HepG2 (cell line): ENCODE results near the gene PITPNM2. TPM values are rescaled to one million over a fixed set of nuclear protein-coding genes. Genes with fewer than 3 reads are reported as not detected.
A peak's percentile ranks its signal among the peaks of the same experiment; 100 is the strongest.

Experiments
- ATAC-seq: fragments of 200-7000 bp; cut with Tn5 transposase; 3 replicates; pipeline ENCODE4 v1.9.1; 2020; ENCODE audit warnings: mild to moderate bottlenecking, moderate library complexity
- BruUV-seq: library from RNA; stranded (reverse); fragments of 400-500 nt; replicated peaks from 2 replicates; lab custom pipeline; 2021; lab: Mats Ljungman, UMichigan
- CTCF ChIA-PET: fragments of 300-600 bp; formaldehyde crosslinking; extraction: SDS; loops from one replicate; lab custom pipeline; 2021; ENCODE audit warnings: low total read pairs, inconsistent platforms, low intra/inter-chr PET ratio; lab: Yijun Ruan, JAX
- POLR2A ChIA-PET: fragments of 350-600 bp; sonication (Branson Sonifier 250); formaldehyde crosslinking; loops from one replicate; lab custom pipeline; 2020; ENCODE audit warnings: antibody characterized with exemption, inconsistent platforms; lab: Yijun Ruan, JAX
- DNase-seq: peaks from one replicate; pipeline ENCODE4 v3.0.0-alpha.2; 2015; ENCODE audit warnings: low spot score
- FAIRE-seq: peaks from 3 replicates; lab custom pipeline; 2011; peaks lifted over from hg19 to GRCh38; lab: Jason Lieb, UNC
- H2AFZ ChIP-seq: one replicate; pipeline ENCODE4 v1.6.1; 2011; ENCODE audit warnings: low read length, inconsistent platforms
- H3K27ac ChIP-seq: fragments of 300-600 bp; 3 replicates; pipeline ENCODE4 v1.8.0; 2011; ENCODE audit warnings: mixed run types, mild to moderate bottlenecking, mixed read lengths, low read length, inconsistent platforms; ENCODE audit not compliant: insufficient read depth; ENCODE audit errors: extremely low read length
- H3K27me3 ChIP-seq, 2 experiments: fragments of 200-600 bp in 1 of 2; 2 replicates in 1 of 2; 3 replicates in 1 of 2; pipeline versions ENCODE4 v1.6.0 to v1.8.0; 2011; ENCODE audit warnings: low read length in 2 of 2, mild to moderate bottlenecking in 2 of 2, moderate library complexity in 2 of 2, inconsistent platforms in 1 of 2; ENCODE audit not compliant: insufficient read depth in 2 of 2, control insufficient read depth in 1 of 2
- H3K36me3 ChIP-seq, 2 experiments: fragments of 200-600 bp in 1 of 2; replicated peaks in 1 of 2; 2 replicates in 1 of 2; 3 replicates in 1 of 2; pipeline versions ENCODE4 v1.5.1 to v1.8.0; 2011; ENCODE audit warnings: low read length in 2 of 2, inconsistent platforms in 1 of 2; ENCODE audit not compliant: insufficient read depth in 2 of 2, control insufficient read depth in 1 of 2
- H3K4me1 ChIP-seq: 2 replicates; pipeline ENCODE4 v1.5.1; 2012; ENCODE audit warnings: low read length, inconsistent platforms; ENCODE audit not compliant: insufficient read depth
- H3K4me2 ChIP-seq: 2 replicates; pipeline ENCODE4 v1.6.0; 2011; ENCODE audit warnings: low read depth, low read length, inconsistent platforms
- H3K4me3 ChIP-seq, 3 experiments: fragments of 200-600 bp in 1 of 3; sonication (generic), shearing (Covaris generic) in 1 of 3; replicated peaks in 1 of 3; 2 replicates each; pipeline ENCODE4 v1.5.1; 2011 to 2016; ENCODE audit warnings: low read length in 3 of 3, inconsistent platforms in 2 of 3, low read depth in 2 of 3, mild to moderate bottlenecking in 2 of 3, control low read depth in 1 of 3, mixed read lengths in 1 of 3; ENCODE audit not compliant: insufficient read depth in 1 of 3
- H3K79me2 ChIP-seq: one replicate; pipeline ENCODE4 v1.6.1; 2011; ENCODE audit warnings: low read length, inconsistent platforms; ENCODE audit not compliant: insufficient read depth
- H3K9ac ChIP-seq: 2 replicates; pipeline ENCODE4 v1.6.0; 2011; ENCODE audit warnings: mild to moderate bottlenecking, low read depth, low read length, inconsistent platforms; ENCODE audit not compliant: insufficient read depth
- H3K9me3 ChIP-seq: 2 replicates; pipeline ENCODE4 v1.5.1; 2012; ENCODE audit warnings: mild to moderate bottlenecking, low read length
- H4K20me1 ChIP-seq: 2 replicates; pipeline ENCODE4 v1.6.0; 2011; ENCODE audit warnings: inconsistent platforms, mild to moderate bottlenecking, low read length, moderate library complexity; ENCODE audit not compliant: insufficient read depth
- ARHGAP35 ChIP-seq: sonication (generic); formaldehyde crosslinking; IDR thresholded peaks from 2 replicates; pipeline ENCODE4 v1.9.0; 2022; ENCODE audit warnings: mild to moderate bottlenecking, inconsistent platforms, moderate library complexity, missing genetic modification reagents, borderline replicate concordance
- FOSL1 ChIP-seq: sonication (generic); formaldehyde crosslinking; IDR thresholded peaks from 2 replicates; pipeline ENCODE4 v1.9.0; 2021; ENCODE audit warnings: missing genetic modification reagents, borderline replicate concordance
- HNF4A ChIP-seq: sonication (generic); formaldehyde crosslinking; IDR thresholded peaks from 2 replicates; pipeline ENCODE4 v1.4.0; 2020; ENCODE audit warnings: missing genetic modification reagents
- KDM1A ChIP-seq: IDR thresholded peaks from 2 replicates; pipeline ENCODE4 v1.6.1; 2016; ENCODE audit warnings: missing compliant biosample characterization
- MED1 ChIP-seq: sonication (generic); formaldehyde crosslinking; IDR thresholded peaks from 2 replicates; pipeline ENCODE4 v1.4.0; 2020; ENCODE audit warnings: missing genetic modification reagents
- NCOA2 ChIP-seq: sonication (generic); formaldehyde crosslinking; IDR thresholded peaks from 2 replicates; pipeline ENCODE4 v1.8.0; 2022; ENCODE audit warnings: inconsistent platforms
- NR2F6 ChIP-seq, 2 experiments: IDR thresholded peaks; 2 replicates each; pipeline ENCODE4 v1.6.1; 2016; ENCODE audit warnings: antibody characterized with exemption in 1 of 2, mild to moderate bottlenecking in 1 of 2
- RCOR2 ChIP-seq: IDR thresholded peaks from 2 replicates; pipeline ENCODE4 v1.6.1; 2016; ENCODE audit warnings: missing biosample characterization, missing genetic modification reagents
- SMARCE1 ChIP-seq: fragments of 450-650 bp; IDR thresholded peaks from 2 replicates; pipeline ENCODE4 v1.6.1; 2017; ENCODE audit warnings: borderline replicate concordance
- SMYD3 ChIP-seq: sonication (generic); formaldehyde crosslinking; IDR thresholded peaks from 2 replicates; pipeline ENCODE4 v1.8.1; 2023; ENCODE audit warnings: mild to moderate bottlenecking, missing genetic modification reagents
- ZFX ChIP-seq: sonication (generic); formaldehyde crosslinking; IDR thresholded peaks from 2 replicates; pipeline ENCODE4 v1.4.0; 2020; ENCODE audit warnings: mild to moderate bottlenecking, low read depth, missing genetic modification reagents, moderate library complexity
- ZMYM2 ChIP-seq: sonication (generic); formaldehyde crosslinking; IDR thresholded peaks from 2 replicates; pipeline ENCODE4 v1.8.0; 2022; ENCODE audit warnings: mild to moderate bottlenecking, missing genetic modification reagents
- ZSCAN21 ChIP-seq: sonication (generic); formaldehyde crosslinking; IDR thresholded peaks from 2 replicates; pipeline ENCODE4 v1.8.0; 2022; ENCODE audit warnings: mild to moderate bottlenecking, missing genetic modification reagents, moderate library complexity, borderline replicate concordance
- WGBS: methylation state at CpG from one replicate; pipeline ENCODE4 v1.1.6; 2017; ENCODE audit warnings: low lambda C conversion rate; 5-methylcytosine and 5-hydroxymethylcytosine counted together
- in situ Hi-C: cut with HindIII; loops from 2 replicates; pipeline ENCODE4 v1.10.0; 2017; ENCODE audit warnings: low pct_unique_long_range_greater_than_20kb; ENCODE audit not compliant: extremely low pct_ligation_motif_present
- intact Hi-C: fragments of 100-400 bp; cut with micrococcal nuclease; formaldehyde crosslinking; loops from one replicate; pipeline ENCODE4 v1.10.0; 2022; ENCODE audit not compliant: unreplicated experiment
- polyA plus RNA-seq, 8 experiments: library from polyadenylated mRNA; depleted of rRNA in 3 of 8; stranded (reverse) in 7 of 8; unstranded in 1 of 8; fragments of >200 nt; fragmentation: Illumina TruSeq in 4 of 8; extraction: Trizol in 4 of 8; gene quantifications; 2 replicates each; pipeline versions ENCODE4 v1.2.1 to v1.2.3, GENCODE V29; 2011 to 2016; ENCODE audit warnings: low read depth in 4 of 8, missing spikeins in 1 of 8, mixed read lengths in 1 of 8; ENCODE audit not compliant: insufficient read depth in 1 of 8
- total RNA-seq, 5 experiments: library from RNA; depleted of rRNA; stranded (reverse); fragments of >200 nt; fragmentation: Illumina TruSeq; extraction: Trizol; gene quantifications; 2 replicates each; pipeline ENCODE4 v1.2.3, GENCODE V29; 2016; ENCODE audit warnings: low read depth in 1 of 5
- TF ChIP-seq, protein P1 (sequence below): IDR thresholded peaks from 2 replicates; pipeline ENCODE4 v1.6.1; 2016; ENCODE audit warnings: low read depth, missing genetic modification reagents, missing compliant biosample characterization
- TF ChIP-seq, protein P2 (sequence below): sonication (generic); formaldehyde crosslinking; IDR thresholded peaks from 2 replicates; pipeline ENCODE4 v1.5.0; 2020; ENCODE audit warnings: mild to moderate bottlenecking, missing genetic modification reagents
- TF ChIP-seq, protein P3 (sequence below): sonication (generic); formaldehyde crosslinking; IDR thresholded peaks from 2 replicates; pipeline ENCODE4 v1.5.0; 2020; ENCODE audit warnings: missing genetic modification reagents

The PITPNM2 gene
- total and polyA plus RNA-seq, 2 of the 13 experiments (the other 11 are each of a cell fraction or from before 2014, with no cell fraction given): 4.2 to 5.3 TPM

DNA sequence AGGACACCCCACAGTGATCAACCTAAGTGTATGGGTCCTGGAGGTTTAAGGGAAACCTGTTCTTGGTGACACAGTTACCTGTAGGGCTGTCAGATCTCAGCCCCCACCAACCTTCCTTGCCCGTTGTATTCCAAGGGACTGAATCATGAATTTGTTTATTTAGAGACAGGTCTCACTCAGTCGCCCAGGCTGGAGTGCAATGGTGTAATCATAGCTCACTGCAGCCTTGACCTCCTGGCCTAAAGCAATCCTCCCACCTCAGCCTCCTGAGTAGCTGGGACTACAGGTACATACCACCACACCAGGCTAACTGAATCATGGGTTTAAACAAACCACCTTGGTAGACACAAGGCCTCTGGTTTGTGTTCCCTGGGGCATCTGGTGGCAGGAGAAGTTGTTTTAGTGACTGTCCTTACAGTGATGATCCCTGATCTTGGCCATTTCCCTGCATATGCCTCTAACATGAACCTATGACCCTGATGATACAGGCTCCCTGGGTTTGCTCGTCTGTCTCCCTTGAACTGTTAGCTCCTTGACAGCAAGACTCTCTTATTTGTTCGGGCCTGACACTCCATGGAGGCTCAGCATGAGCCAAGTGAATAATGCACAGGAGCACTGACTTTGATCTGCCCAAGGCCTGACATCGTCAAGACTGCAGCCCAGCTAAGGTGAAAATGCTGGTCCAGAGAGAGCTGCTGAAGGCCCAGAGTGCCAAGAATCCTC lies 47.9 kb downstream of the PITPNM2 start:
- ChIA-PET POLR2A (interaction anchor here (0.8 to 1.4 kb wide), 4 partner anchors 9 to 129 kb away, joined by 3 to 6 read pairs (median 3); no protein-coding TSS in a partner anchor), CTCF (no interaction called here)
- intact Hi-C loops (no loop called here), in situ Hi-C loops (no loop called here)
- no peak overlapping the region for H3K9ac ChIP-seq
- no peak for ATAC-seq
- no peak overlapping the region for H3K27ac ChIP-seq
- no peak overlapping the region for H2AFZ ChIP-seq
- no peaks in the 10 kb centered on the region for H4K20me1 ChIP-seq
- peaks cover 57% of the 10 kb centered on the region for H3K4me1 ChIP-seq
- H3K4me3 ChIP-seq: no peak overlapping the region
- H3K9me3 ChIP-seq: no peaks in the 10 kb centered on the region
- no TSS peak for BruUV-seq
- 51% methylated on average over 5 of the region's 5 CpGs for WGBS
- H3K27me3 ChIP-seq: no peaks in the 10 kb centered on the region
- peak; percentile 44 for FAIRE-seq
- H3K79me2 ChIP-seq: no peaks in the 10 kb centered on the region
- no peak for DNase-seq
- peaks cover 1 to 13% of the 10 kb centered on the region in 2 experiments; a peak in 4 of 5 replicates for H3K36me3 ChIP-seq
- no peak overlapping the region for H3K4me2 ChIP-seq
- TF ChIP-seq SMYD3 (CRISPR knock-in tag) (no peak), MED1 (CRISPR knock-in tag) (peak; percentile 21; the same call in 1 of the 2 replicates), NCOA2 (CRISPR knock-in tag) (0 out of 2 replicates have a peak, but pooled peaks have one; percentile 19), NR2F6 (IDR thresholded peaks at IDR 0.05) (peak; percentile 82), NR2F6 (CRISPR knock-in tag; IDR thresholded peaks at IDR 0.05) (peak; percentile 95), KDM1A (no peak; the same call in 1 of the 2 replicates), ZFX (CRISPR knock-in tag) (0 out of 2 replicates have a peak, but pooled peaks have one; percentile 14), HNF4A (peak; percentile 13; the same call in 1 of the 2 replicates), RCOR2 (CRISPR knock-in tag) (0 out of 2 replicates have a peak, but pooled peaks have one; percentile 25), FOSL1 (CRISPR knock-in tag) (peak; percentile 31; the same call in 1 of the 2 replicates), ZSCAN21 (CRISPR knock-in tag) (no peak), ARHGAP35 (CRISPR knock-in tag) (no peak), ZMYM2 (peak; percentile 57; the same call in 1 of the 2 replicates), SMARCE1 (no peak)
- TF ChIP-seq, protein P1, sequence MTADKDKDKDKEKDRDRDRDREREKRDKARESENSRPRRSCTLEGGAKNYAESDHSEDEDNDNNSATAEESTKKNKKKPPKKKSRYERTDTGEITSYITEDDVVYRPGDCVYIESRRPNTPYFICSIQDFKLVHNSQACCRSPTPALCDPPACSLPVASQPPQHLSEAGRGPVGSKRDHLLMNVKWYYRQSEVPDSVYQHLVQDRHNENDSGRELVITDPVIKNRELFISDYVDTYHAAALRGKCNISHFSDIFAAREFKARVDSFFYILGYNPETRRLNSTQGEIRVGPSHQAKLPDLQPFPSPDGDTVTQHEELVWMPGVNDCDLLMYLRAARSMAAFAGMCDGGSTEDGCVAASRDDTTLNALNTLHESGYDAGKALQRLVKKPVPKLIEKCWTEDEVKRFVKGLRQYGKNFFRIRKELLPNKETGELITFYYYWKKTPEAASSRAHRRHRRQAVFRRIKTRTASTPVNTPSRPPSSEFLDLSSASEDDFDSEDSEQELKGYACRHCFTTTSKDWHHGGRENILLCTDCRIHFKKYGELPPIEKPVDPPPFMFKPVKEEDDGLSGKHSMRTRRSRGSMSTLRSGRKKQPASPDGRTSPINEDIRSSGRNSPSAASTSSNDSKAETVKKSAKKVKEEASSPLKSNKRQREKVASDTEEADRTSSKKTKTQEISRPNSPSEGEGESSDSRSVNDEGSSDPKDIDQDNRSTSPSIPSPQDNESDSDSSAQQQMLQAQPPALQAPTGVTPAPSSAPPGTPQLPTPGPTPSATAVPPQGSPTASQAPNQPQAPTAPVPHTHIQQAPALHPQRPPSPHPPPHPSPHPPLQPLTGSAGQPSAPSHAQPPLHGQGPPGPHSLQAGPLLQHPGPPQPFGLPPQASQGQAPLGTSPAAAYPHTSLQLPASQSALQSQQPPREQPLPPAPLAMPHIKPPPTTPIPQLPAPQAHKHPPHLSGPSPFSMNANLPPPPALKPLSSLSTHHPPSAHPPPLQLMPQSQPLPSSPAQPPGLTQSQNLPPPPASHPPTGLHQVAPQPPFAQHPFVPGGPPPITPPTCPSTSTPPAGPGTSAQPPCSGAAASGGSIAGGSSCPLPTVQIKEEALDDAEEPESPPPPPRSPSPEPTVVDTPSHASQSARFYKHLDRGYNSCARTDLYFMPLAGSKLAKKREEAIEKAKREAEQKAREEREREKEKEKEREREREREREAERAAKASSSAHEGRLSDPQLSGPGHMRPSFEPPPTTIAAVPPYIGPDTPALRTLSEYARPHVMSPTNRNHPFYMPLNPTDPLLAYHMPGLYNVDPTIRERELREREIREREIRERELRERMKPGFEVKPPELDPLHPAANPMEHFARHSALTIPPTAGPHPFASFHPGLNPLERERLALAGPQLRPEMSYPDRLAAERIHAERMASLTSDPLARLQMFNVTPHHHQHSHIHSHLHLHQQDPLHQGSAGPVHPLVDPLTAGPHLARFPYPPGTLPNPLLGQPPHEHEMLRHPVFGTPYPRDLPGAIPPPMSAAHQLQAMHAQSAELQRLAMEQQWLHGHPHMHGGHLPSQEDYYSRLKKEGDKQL: no peak
- TF ChIP-seq, protein P2, sequence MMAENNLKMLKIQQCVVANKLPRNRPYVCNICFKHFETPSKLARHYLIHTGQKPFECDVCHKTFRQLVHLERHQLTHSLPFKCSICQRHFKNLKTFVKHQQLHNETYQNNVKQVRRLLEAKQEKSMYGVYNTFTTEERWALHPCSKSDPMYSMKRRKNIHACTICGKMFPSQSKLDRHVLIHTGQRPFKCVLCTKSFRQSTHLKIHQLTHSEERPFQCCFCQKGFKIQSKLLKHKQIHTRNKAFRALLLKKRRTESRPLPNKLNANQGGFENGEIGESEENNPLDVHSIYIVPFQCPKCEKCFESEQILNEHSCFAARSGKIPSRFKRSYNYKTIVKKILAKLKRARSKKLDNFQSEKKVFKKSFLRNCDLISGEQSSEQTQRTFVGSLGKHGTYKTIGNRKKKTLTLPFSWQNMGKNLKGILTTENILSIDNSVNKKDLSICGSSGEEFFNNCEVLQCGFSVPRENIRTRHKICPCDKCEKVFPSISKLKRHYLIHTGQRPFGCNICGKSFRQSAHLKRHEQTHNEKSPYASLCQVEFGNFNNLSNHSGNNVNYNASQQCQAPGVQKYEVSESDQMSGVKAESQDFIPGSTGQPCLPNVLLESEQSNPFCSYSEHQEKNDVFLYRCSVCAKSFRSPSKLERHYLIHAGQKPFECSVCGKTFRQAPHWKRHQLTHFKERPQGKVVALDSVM (CRISPR knock-in tag): peak; percentile 98
- TF ChIP-seq, protein P3, sequence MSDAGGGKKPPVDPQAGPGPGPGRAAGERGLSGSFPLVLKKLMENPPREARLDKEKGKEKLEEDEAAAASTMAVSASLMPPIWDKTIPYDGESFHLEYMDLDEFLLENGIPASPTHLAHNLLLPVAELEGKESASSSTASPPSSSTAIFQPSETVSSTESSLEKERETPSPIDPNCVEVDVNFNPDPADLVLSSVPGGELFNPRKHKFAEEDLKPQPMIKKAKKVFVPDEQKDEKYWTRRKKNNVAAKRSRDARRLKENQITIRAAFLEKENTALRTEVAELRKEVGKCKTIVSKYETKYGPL: no peak
